PC-9 (cell line): ENCODE results near the gene HTRA1.

Source experiments
- EZH2 ChIP-seq: fragments of 200-600 bp; sonication (generic); IDR thresholded peaks from 2 replicates; pipeline ENCODE4 v1.8.0; 2017; ENCODE audit warnings: antibody characterized with exemption, low read depth
- TF ChIP-seq, protein P1 (sequence below): fragments of 200-600 bp; sonication (generic); conservative IDR thresholded peaks from 2 replicates; pipeline ENCODE4 v1.6.1; 2017; ENCODE audit warnings: mixed run types, antibody characterized with exemption, mild to moderate bottlenecking, moderate library complexity

DNA sequence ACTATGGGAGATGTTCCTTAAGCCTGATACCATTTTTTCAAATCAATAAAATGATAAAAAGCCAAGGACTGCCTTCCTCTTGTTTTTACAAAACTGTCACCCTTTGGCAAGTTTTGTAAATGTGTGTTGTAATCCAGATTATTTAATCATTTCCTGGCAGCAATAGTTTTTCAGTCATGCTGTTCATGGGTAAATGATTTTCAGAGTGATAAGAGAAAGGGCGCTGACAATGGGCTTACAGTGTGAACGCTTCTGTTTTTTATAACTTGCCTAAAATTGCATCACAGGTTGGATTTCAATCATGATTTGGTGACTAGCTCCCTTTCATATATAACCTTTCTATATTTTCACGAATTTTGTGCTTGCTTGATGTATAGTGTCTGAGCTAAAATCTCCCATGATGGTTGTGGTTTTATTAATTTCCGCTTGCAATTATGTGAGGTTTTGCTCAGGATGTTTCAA is 80.2 kb downstream of the HTRA1 start:
- TF ChIP-seq EZH2: no peak
- TF ChIP-seq, protein P1, sequence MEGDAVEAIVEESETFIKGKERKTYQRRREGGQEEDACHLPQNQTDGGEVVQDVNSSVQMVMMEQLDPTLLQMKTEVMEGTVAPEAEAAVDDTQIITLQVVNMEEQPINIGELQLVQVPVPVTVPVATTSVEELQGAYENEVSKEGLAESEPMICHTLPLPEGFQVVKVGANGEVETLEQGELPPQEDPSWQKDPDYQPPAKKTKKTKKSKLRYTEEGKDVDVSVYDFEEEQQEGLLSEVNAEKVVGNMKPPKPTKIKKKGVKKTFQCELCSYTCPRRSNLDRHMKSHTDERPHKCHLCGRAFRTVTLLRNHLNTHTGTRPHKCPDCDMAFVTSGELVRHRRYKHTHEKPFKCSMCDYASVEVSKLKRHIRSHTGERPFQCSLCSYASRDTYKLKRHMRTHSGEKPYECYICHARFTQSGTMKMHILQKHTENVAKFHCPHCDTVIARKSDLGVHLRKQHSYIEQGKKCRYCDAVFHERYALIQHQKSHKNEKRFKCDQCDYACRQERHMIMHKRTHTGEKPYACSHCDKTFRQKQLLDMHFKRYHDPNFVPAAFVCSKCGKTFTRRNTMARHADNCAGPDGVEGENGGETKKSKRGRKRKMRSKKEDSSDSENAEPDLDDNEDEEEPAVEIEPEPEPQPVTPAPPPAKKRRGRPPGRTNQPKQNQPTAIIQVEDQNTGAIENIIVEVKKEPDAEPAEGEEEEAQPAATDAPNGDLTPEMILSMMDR: no peak
